Glomerular visceral epithelial cell (primary cell): ENCODE data around the gene CACNA1C.
"Not testable (repeated sequence)": the region's sequence is repeated elsewhere in the genome, so short reads cannot be mapped to it uniquely, and the experiment has no call there.

Source experiments
- DNase-seq: peaks from one replicate; pipeline ENCODE4 v3.0.0-alpha.2; 2016; ENCODE audit errors: extremely low spot score

CACNA1C gene

GRCh38 chr12:2234091-2234490 is 181.3 kb downstream of the CACNA1C start:
- no peak for DNase-seq

- no peak for DNase-seq
Observed at GRCh38 chr12:2234646-2235350, 182.0 kb downstream of the CACNA1C start.

GRCh38 chr12:2236506-2237294 is 183.9 kb downstream of the CACNA1C start:
- DNase-seq, result no peak

GRCh38 chr12:2238111-2238510 is 185.3 kb downstream of the CACNA1C start:
- no peak for DNase-seq

- DNase-seq, result no peak
Observed at GRCh38 chr12:2239381-2239871, 186.6 kb downstream of the CACNA1C start.

- no peak for DNase-seq
Observed at GRCh38 chr12:2240390-2240789, 187.6 kb downstream of the CACNA1C start.

- DNase-seq, result no peak
Observed at GRCh38 chr12:2240984-2241383, 188.2 kb downstream of the CACNA1C start.

GRCh38 chr12:2242216-2242615 is 189.4 kb downstream of the CACNA1C start:
- no peak for DNase-seq

- no peak for DNase-seq
Observed at GRCh38 chr12:2242816-2243215, 190.0 kb downstream of the CACNA1C start.

- peak; percentile 40 for DNase-seq
Observed at GRCh38 chr12:2243275-2243674, 190.5 kb downstream of the CACNA1C start.

- DNase-seq, result peak; percentile 75
Observed at GRCh38 chr12:2244013-2244861, 191.4 kb downstream of the CACNA1C start.

- DNase-seq, result no peak
Observed at GRCh38 chr12:2246358-2246757, 193.6 kb downstream of the CACNA1C start.

GRCh38 chr12:2247120-2247519 is 194.3 kb downstream of the CACNA1C start:
- no peak for DNase-seq

- DNase-seq, result no peak
Observed at GRCh38 chr12:2247596-2247995, 194.8 kb downstream of the CACNA1C start.

- DNase-seq, result no peak
Observed at GRCh38 chr12:2248087-2248900, 195.5 kb downstream of the CACNA1C start.

- no peak for DNase-seq
Observed at GRCh38 chr12:2248901-2249381, 196.2 kb downstream of the CACNA1C start.

- DNase-seq, result no peak
Observed at GRCh38 chr12:2250797-2251196, 198.0 kb downstream of the CACNA1C start.

- no peak for DNase-seq
Observed at GRCh38 chr12:2251526-2252209, 198.9 kb downstream of the CACNA1C start.

- DNase-seq, result no peak
Observed at GRCh38 chr12:2255311-2255710, 202.5 kb downstream of the CACNA1C start.

- not testable (repeated sequence) for DNase-seq
Observed at GRCh38 chr12:2255731-2256130, 202.9 kb downstream of the CACNA1C start.
